GM19351 (cell line): ENCODE results near the gene KRTAP5-9.
"Not testable (repeated sequence)": the region's sequence is repeated elsewhere in the genome, so short reads cannot be mapped to it uniquely, and the experiment has no call there.

Experiments
- ATAC-seq: cut with Tn5 transposase; IDR thresholded peaks from one replicate; pipeline ENCODE4 v1.9.1; 2021; ENCODE audit warnings: mild to moderate bottlenecking, moderate library complexity; ENCODE audit not compliant: unreplicated experiment

The KRTAP5-9 gene

DNA sequence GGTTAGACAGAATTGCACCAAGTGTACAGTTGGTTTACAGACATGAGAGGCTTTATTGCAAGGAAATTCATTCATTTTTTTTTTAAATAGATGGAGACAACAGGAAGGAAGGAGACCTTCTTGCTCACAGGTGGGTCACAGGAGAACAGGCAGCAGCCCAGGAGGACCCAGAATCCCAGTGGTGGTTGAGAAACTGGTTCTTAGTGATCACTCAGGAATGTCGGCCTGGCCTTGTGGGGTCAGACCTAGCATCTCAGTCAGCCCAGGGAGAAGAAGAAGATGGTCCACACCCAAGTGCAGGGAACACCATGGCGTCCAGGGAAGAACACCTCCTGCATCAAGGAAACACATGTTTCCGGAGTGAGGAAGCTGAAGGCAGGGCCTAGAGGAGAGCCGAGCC, 33.6 kb downstream of the KRTAP5-9 start:
- ATAC-seq: no peak

DNA sequence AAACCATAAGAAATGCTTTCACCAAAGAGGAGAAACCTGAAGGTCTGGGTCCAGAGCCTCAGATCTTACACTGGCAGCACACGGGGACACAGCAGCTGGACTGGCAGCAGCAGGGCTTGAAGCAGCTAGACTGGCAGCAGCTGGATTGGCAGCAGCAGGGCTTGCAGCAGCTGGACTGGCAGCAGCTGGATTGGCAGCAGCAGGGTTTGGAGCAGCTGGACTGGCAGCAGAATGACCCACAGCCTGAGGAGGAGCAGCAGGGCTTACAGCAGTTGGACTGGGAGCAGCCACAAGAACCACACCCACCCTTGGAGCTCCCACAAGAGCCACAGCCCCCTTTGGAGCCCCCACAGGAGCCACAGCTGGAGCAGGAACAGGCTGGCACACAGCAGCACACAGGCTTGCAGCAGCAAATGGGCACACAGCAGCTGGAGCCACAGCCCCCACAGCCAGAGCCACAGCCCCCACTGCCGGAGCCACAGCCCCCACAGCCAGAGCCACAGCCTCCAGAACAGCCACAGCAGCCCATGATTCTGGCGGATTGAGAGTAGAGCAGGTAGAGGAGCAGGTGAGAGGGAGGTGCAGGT, 34.2 kb downstream of the KRTAP5-9 start, which contains the start of gene KRTAP5-11:
Gene KRTAP5-11 (minus strand): TSS at position 567 of the 587 bp plus-strand sequence. CDS start 38 bp downstream, at position 529.
- ATAC-seq: no peak

DNA sequence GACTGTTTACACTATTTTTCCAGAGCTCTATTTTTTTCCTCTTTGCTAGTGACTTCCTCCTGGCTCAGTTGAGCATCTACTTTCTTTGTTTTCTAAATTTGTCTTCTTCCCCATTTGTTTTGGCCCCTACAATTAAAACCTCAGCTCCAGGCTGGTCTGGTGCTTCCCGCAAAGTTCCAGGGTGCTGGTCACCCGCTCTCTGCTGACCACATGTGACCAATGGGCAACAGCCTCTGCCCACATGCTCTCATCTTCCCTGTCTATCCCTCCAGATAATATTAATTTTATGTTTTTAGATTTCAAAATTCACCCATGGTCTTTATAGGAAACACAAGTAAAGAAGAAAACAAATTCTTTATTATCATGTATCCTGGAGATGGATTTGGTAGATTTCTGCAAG, 34.7 kb downstream of the KRTAP5-9 start:
- ATAC-seq: not testable (repeated sequence)

DNA sequence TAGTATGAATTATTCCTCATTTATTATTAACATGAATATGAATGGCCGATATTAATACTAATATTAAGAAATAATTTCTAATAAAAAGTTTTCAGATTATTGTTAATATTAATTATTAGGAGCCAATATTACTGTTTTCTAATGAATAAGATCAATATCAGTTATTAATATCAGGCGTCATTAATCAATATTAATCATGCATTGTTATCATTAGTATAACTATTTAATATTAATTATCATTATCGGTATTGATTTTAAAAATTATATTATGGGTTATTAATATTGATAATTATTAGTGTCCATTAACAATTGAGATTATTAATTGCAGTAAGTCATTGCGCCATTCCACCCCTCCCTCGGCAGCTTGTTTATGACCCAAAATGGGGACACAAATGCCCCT, 37.5 kb downstream of the KRTAP5-9 start:
- not testable (repeated sequence) for ATAC-seq

DNA sequence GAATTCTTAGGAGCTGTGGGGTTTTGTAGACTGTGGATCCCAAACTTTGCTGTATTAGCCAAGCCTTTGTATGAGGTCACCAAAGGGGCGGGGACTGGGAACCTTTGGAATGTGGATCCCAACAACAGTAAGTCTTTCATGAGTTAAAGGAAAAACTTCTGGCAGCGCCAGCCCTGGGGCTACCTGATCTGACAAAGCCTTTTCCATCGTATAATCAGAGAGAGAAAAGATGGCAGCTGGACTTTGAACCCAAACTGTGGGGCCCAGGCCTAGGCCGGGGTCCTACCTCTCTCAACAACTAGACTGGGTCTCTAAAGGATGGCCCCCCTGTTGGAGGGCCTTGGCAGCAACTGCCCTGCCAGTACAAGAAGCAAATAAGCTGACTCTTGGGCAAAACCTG, 40.1 kb downstream of the KRTAP5-9 start:
- not testable (repeated sequence) for ATAC-seq

DNA sequence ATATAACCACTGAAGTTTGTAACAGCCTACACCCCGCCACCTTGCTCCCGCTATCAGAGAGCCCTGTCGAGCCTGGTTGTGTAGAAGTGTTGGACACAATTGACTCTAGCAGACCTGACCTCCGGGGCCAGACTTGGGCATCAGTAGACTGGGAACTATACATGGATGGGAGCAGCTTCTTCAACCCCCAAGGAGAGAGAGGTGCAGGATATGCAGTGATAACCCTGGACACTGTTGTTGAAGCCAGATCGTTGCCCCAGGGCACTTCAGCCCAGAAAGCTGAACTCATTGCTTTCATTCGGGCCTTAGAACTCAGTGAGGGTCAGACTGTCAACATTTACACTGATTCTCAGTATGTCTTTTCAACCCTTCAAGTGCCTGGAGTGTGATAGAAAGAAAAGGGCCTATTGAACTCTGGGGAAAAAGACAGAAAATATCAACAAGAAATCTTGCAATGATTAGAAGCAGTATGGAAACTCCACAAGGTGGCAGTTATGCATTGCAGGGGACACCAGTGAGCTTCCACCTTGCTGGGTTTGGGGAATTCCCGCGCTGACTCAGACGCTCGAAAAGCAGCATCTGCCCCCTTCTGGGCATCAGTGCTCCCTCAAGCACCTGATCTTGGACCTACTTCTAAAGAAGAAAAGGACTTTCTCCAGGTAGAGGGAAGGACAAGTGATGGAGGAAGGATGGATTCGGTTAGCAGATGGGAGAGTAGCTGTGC, 40.8 kb downstream of the KRTAP5-9 start:
- ATAC-seq: not testable (repeated sequence)

DNA sequence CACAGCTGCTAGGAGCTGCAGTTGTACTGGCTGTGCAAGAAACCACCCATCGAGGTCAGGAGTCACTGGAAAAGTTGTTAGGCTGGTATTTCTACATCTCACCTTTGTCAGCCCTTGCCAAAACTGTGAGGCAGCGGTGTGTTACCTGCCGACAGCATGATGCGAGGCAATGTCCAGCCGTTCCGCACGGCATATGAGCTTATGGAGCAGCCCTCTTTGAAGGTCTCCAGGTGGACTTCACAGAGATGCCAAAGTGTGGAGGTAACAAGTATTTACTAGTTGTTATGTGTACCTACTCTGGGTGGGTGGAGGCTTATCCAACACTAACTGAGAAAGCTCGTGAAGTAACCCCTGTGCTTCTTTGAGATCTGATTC, 41.3 kb downstream of the KRTAP5-9 start:
- not testable (repeated sequence) for ATAC-seq
